DMS 273 (cell line): ENCODE measurements around the gene MYLK3.

Experiments
- DNase-seq: peaks from one replicate; lab custom pipeline; 2025; ENCODE audit not compliant: unreplicated experiment; lab: John Stamatoyannopoulos, UW

The MYLK3 gene

DNA sequence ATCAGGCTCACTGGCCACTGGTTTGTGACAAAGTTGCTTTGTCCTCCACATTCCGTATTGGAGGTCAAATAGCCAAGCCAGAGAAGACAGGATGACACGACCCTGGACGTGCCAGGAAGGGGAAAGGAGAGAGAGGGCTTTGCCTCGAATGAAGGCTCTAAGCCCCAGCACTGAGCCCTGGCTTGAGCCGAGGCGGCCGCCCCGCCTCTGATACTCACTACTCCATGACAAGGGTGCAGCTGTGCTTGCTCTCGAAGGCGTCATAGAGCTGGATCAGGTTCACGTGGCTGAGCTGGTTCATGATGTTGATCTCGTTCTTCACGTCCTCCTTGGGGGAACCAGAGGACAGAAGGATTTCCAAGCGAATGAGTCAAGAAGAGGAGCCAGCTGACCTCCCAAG, 19.3 kb downstream of the MYLK3 start:
- DNase-seq = no peak

DNA sequence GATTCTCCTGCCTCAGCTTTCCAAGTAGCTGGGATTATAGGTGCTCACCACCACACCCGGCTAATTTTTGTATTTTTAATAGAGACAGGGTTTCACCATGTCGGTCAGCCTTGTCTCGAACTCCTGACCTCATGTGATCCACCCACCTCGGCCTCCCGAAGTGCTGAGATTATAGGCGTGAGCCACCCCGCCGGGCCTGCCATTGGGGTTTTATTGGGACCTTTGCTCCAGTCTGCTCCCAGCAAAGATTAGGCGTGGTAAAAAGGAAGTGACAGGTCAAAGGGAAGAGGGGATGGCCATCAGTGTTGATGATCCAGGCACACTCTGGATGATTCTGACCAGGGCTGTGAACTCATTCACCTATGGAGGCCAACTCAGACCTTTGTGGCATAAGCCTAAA, 20.5 kb downstream of the MYLK3 start:
- DNase-seq = no peak

DNA sequence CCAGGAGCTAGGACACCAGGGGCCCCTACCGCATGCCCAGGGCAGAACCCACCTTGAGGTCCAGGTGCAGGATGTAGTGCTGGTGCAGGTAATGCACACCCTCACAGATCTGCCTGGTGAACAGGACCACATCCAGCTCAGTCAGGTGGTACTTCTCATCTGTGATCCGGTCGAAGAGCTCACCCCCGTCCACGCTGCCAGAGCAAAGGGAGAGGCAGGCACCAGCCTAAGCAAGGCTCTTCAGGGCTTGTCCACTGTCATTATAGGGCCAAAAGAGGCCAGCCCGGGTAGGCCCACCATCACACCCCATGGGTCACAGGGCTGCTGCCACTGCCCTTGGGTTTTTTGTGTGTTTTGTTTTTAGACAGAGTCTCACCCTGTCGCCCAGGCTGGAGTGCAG, 21.0 kb downstream of the MYLK3 start:
- no peak for DNase-seq

DNA sequence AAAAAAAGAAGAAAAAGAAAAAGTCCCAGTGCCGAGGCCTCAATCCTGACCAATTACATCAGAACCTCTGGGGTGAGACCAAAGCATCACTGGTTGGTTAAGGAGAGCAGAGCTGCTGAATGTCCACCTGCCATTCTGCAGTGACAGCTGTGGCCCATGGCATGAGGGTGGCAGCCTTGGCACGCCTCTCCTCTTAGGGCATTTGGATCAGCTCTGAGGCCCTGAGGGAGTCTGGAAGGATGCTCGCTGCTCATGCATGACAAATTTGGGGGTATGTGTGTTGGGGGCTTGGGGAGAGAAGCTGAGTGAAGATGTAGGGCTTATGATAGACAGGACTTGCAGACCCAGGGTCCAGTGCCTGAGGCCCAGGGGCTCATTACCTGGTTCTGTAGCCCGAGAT, 26.3 kb downstream of the MYLK3 start:
- DNase-seq = peak; percentile 19

DNA sequence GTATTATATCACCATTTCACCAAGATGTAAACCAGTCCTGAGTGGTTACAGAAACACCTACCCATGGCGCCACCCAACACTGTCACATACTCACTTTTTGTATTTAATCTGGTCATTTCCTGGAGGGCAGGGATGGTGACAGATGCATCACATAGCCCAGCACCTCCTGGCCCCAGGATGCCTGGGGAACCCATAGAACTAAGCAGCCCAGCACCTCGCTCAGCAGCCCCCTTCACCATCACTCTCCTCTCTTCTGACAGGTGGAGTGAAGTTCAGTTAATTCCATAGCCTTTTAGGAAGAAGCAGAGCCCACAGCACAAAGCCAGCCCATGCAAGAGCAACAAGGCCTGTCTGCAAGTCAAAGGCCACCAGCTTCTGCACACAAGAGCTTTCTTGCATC, 27.5 kb downstream of the MYLK3 start:
- no peak for DNase-seq

DNA sequence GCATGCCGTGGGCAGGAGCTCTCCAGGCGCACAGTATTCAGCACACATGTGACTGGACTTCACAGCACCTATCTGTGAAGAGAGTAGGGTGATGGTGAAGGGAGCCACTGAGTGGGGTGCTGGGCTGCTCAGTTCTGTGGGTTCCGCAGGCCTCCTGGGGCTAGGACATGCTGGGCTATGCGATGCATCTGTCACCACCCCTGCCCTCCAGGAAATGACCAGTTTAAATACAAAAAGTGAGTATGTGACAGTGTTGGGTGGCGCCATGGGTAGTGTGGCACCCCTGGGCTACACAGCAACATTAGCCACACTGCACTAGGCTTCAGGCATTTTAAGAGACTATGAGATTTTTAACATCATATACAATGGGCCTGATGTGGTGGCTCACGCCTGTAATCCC, 28.6 kb downstream of the MYLK3 start:
- DNase-seq = no peak

DNA sequence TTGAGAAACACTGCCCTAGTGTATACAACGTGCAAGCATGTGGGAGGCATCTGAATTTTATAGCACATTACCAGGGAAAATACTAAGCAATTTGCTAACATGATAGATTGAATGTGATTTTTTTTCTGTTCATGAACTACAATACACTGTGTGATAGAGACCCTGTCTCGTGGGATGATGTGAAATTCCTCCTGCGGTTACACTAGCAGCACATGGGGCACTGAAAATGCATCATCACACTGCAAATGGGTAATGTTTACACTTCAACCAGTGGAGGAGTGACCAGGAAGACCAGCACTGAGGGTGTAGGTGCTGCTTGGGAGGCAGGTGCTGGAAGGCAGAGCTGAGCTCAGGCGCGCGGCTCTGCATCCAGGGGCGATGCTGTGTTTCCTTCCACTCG, 29.9 kb downstream of the MYLK3 start:
- no peak for DNase-seq

DNA sequence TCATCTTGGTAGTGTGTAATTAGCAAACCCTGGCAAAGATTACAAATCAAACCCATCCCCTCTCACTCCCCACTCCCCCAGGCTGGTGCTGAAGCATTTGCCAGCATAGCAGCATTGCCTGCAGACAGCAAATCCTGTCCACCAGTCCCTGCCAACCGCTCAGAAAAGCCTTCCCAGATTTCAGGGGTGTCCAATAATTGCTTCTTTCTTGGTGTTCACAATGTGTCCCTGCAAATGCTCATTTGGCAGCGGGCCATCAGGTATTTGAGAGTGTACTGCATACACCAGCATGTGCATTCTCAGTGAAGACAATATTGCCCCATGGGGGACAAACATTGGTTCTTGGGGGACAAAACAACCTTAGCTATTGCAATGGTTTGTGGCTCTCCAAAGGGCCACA, 30.5 kb downstream of the MYLK3 start:
- peak; percentile 11 for DNase-seq

DNA sequence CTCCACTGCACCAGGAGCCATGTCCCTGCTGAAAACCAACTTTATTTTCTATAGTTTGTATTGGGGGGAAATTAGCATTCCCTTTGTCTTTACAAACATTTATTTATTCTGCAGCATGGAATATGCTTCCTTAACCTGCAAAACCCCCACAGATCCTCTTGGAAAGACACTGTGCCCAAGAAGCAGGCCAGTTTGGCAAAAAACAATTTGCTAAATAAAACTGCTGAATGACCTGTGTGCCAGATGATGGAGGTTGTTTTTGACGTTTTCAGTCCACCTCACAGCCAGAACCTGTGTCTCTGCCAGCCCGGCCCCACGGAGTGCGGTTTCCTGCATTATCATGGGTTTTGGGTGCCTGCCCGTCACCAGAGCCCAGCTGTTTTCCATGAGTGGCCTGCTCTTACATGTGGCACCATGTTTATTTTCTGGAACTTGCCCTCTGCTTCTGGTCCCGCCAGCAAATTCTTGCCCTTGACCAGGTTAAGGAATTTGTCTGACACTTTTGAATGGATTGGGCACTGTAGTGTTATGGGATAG, 32.3 kb downstream of the MYLK3 start:
- DNase-seq = no peak

DNA sequence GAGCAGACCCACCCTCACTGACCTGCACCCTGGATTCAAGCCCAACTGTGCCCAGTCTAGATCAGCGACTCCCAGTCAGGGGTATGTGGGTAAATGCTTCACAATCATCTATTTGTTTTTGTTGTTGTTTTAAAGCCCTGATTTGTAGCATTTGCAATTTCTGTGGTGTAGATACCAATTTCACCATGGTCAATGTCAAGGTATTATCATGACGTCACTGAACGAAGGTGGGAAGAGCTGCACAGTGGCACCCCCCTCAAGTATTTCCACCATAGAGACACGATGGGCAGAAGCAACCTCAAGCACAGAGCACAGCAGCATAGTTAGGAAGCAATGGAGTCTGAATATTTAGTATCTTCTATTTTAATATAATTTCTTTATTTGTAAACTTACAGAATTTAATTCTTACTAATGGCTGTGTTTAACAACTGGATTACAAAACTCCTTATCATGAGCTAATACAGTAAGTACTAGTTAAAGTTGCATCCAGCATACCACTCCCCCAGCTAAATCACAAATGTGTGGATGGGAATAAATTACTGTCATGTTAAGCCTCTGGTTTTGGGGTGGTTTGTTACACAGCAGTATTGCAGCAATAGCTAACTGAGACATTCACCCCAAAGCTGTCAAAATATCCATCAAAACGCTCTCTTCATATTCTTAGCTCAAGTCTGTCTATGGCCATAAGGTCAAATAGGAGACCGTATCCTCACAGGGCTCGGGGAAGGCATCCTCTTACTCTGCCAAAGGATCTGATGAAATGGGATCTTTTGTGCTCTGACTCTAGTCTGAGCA, 33.1 kb downstream of the MYLK3 start:
- no peak for DNase-seq

DNA sequence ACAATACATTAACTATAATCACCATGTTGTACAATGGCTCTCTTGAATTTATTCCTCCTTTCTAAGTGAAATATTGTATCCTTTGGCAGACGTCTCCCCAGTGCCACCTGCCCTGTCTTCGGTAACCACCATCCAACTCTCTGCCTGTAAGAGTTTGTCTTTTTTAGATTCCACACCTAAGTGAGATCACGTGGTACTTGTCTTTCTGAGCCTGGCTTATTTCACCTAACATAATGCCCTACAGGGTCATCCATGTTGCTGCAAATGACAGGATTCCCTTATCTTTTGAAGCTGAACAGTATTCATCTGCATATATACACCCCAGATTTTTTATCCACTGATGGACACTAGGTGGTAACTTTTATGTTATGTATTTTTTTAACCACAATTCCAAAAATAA, 34.5 kb downstream of the MYLK3 start:
- DNase-seq = no peak

DNA sequence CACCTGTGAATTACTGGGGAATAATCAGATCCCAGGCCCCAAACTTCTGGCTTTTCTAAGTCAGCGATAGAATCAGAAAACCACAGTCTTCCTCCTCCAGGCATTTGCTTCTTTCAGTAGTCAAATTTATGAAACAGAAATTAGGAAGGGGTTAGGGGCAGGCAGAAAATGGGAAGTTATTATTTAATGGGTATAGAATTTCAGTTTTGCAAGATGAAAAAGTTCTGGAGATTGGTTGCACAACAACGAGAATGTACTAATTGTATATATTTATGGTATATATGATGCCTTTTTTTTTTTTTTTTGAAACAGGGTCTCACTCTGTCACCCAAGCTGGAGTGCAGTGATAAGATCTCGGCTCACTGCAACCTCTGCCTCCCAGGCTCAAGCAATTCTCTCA, 35.2 kb downstream of the MYLK3 start:
- no peak for DNase-seq

DNA sequence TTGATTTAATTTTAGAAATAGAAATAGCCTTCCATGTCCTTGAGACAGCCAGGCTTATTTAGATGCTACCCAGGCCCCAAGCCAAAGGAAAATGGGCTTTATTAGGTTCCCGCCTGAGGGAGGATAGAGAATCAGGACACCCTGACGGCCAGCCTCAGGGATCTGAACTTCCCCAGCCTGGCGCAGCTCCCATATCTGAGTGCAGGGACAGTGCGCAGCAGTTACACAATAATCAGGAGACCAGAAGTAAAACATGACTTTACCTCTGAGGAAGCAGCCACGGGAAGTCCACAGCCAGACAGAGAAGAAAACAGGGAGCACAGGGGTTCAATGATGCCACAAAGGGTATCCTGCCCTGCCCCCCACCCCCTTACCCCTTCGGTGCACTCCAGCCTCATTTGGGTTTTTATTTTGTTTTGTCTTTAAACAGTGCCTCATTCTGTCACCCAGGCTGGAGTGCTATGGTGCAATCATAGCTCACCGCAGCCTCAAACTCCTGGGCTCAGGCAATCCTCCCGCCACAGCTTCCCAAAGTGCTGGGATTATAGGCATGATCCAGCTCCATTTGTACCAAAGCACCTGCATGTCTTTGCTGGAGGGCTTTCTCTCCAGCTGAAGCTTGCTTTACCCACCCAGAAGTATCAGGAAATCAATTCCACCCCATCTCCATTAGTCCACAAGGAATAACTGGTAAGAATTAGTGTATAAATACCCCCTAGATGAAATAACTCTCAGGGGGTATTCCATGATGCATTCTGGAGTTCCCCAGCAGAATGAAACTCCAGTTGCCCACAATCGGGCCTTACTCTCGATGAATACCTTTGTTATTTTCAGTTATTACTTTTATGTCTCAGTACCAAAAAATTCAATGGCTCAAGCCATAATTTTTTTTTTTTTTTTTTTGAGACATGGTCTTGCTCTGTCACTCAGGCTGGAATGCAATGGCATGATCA, 36.8 kb downstream of the MYLK3 start:
- no peak for DNase-seq

DNA sequence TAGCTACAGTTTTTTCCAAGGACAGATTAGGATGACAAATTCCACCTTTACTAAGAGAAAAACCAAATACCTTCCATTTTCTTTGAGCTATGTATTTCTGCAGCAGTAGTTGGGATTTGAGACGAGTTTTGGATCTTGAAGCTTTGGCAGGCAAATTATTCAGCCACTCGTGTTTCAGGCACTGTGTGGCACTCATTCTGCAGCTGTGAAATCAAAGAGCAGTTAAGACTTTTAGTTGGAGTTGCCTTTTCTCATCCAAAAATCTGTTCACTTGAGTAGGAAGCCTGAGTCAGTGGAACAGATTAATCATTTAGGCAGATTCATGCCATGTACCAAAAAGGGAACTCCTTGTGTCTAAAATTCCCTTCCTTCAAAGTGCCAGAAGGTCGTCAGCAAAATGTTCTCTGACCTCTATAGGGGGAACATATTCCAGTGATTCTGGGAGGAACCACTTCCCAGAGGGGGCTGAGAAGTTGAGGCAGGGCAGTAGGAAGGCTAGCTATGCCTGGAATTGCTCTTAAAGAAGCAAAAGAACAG, 38.6 kb downstream of the MYLK3 start:
- no peak for DNase-seq

DNA sequence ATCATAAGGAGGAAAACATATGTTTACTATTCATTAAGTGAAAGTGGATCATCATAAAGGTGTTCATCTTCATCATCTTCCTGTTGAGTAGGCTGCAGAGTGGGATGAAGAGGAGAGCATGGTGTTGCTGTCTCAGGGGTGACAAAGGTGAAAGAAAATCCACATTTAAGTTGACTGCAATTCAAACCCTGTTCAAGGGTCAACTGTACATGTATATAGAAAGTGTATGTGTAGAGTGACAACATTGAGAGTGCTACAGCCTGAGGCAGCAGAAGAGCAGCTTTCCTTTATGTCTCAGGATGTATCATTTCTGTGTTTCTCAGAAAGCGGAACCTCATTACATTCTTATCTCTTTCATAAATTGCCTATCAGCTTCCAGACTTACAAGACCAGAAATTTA, 41.5 kb downstream of the MYLK3 start:
- no peak for DNase-seq

DNA sequence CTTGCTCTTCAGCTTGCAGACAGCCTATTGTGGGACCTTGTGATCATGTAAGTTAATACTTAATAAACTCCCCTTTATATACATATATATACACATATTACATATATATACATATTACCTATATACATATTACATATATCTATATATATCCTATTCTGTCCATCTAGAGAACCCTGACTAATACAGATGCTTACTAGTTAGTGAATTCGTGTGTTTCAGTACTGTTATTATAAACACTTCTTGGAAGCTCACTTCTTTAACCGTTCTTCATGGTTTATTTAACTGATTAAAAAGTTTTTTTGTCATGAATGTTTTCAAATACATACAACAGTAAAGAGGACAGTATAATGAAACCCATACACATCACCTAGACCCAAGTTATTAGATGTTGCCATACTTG, 46.1 kb downstream of the MYLK3 start:
- DNase-seq = no peak

DNA sequence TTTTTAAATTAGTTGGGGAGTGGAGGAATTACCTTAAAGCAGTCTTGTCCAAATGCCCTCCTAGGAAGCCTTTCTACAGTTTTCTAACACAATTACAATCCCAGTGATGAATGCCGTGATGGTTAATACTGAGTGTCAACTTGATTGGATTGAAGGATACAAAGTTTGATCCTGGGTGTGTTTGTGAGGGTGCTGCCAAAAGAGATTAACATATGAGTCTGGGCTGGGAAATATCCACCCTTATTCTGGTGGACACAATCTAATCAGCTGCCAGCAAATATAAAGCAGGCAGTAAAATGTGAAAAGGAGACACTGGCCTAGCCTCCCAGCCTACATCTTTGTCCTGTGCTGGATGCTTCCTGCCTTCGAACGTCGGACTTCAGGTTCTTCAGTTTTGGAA, 46.5 kb downstream of the MYLK3 start:
- no peak for DNase-seq

DNA sequence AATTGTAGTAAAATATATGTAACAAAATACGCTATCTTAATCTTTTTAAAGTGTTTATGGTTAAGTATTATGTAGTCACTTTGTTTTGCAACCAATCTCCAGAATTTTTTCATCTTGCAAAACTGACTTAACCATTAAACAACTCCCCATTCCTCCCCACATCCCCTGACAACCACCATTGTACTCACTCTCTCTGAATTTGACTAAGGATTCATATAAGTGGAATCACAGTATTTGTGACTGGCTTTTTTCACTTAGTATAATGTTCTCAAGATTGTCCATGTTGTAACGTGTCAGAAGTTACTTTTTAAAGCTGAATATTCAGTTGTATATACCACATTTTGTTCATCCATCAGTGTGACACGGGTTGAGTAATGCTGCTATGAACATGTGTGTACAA, 48.1 kb downstream of the MYLK3 start:
- no peak for DNase-seq

DNA sequence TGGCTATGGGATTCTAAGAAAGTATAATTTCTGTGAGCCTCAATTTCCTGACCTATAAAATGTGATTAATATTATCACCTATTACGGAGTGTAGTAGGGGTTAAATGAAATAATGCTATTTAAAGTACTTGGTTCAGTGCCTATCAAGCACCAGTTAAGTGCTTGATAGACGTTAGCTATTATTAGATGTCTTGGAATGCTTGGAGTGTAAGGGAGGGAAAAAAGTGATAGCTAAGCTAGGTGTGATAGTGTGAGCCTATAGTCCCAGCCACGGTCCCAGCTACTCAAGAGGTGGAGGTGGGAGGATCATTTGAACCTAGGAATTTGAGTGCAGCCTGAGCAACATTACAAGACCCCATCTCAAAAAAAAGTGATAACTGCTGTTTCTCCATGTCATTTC, 51.2 kb downstream of the MYLK3 start:
- no peak for DNase-seq

DNA sequence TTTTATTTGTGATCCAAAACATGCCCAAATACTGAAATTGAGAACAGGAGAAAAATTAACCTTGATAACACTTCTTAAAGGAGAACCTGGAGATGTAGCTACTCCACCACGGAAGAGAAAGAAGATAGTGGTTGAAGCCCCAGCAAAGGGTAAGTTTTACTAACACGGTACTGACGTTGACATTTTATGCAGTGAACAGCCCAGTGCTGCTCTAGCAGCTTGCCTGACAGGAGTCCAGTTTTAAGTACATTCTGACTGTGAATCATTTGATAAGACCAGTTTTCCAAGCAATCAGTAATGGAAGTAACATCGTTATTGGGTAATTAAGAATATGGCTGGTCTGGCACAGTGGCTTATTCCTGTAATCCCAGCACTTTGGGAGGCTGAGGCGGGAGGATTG, 52.2 kb downstream of the MYLK3 start:
- DNase-seq = no peak

DNA sequence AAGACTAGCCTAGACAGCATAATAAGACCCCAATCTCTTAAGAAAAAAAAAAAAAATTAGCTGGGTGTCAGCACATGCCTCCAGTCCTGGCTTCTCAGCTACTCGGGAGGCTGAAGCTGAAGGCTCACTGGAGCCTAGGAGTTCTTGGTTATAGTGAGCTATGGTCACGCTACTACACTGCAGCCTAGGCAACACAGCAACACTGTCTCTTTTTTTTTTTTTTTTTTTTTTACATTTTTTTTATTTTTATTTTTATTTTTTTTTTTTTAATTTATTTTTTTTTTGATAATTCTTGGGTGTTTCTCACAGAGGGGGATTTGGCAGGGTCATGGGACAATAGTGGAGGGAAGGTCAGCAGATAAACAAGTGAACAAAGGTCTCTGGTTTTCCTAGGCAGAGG, 54.5 kb downstream of the MYLK3 start:
- no peak for DNase-seq

DNA sequence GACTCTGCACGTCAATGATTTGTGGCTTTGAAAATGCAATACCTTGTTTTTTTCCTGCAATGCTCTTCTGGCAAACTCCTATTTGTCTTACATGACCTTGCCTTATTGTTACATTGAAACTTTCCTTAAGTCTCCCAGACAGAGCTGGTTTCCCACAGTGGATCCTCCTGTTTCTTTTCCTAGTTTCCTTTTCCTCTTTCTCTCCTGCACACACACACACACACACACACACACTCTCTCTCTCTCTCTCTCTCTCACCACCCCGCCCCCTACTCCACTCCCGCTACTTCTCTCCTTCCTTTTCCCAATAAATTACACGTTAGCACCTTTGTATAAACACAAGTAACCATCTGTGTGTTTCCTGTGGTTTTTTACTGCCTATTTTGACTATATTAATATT, 56.4 kb downstream of the MYLK3 start:
- no peak for DNase-seq
